H9 (cell line): ENCODE data around the gene EDIL3. TPM values are rescaled to one million over a fixed set of nuclear protein-coding genes. Genes with fewer than 3 reads are reported as not detected.
A peak's percentile ranks its signal among the peaks of the same experiment; 100 is the strongest.

Experiments used
- DNase-seq: peaks from one replicate; pipeline ENCODE4 v3.0.0-alpha.2; 2017
- H2AFZ ChIP-seq: one replicate; pipeline ENCODE4 v1.6.1; 2013; ENCODE audit warnings: mild to moderate bottlenecking, low read length, control low read depth, moderate library complexity
- H2AK5ac ChIP-seq: 2 replicates; pipeline ENCODE4 v1.6.1; 2013; ENCODE audit warnings: low read length, control low read depth, mixed read lengths; ENCODE audit not compliant: insufficient read length
- H2BK120ac ChIP-seq: one replicate; pipeline ENCODE4 v1.6.1; 2013; ENCODE audit warnings: low read depth, mild to moderate bottlenecking, low read length, control low read depth, inconsistent platforms; ENCODE audit not compliant: poor library complexity, severe bottlenecking
- H2BK12ac ChIP-seq: 2 replicates; pipeline ENCODE4 v1.6.1; 2013; ENCODE audit warnings: low read length, control low read depth, mixed read lengths, low read depth; ENCODE audit not compliant: insufficient read length
- H2BK15ac ChIP-seq: 2 replicates; pipeline ENCODE4 v1.6.1; 2013; ENCODE audit warnings: low read depth, low read length, control low read depth
- H2BK20ac ChIP-seq: one replicate; pipeline ENCODE4 v1.6.1; 2013; ENCODE audit warnings: low read depth, mild to moderate bottlenecking, low read length, control low read depth, inconsistent platforms; ENCODE audit not compliant: poor library complexity, severe bottlenecking
- H2BK5ac ChIP-seq: 2 replicates; pipeline ENCODE4 v1.6.1; 2013; ENCODE audit warnings: low read length, control low read depth, mixed read lengths; ENCODE audit not compliant: insufficient read length
- H3K14ac ChIP-seq: 2 replicates; pipeline ENCODE4 v1.6.1; 2013; ENCODE audit warnings: low read length, control low read depth; ENCODE audit not compliant: insufficient read depth
- H3K18ac ChIP-seq: 2 replicates; pipeline ENCODE4 v1.6.1; 2013; ENCODE audit warnings: low read depth, mild to moderate bottlenecking, mixed read lengths, low read length, control low read depth; ENCODE audit not compliant: insufficient read length
- H3K23ac ChIP-seq: 2 replicates; pipeline ENCODE4 v1.6.1; 2013; ENCODE audit warnings: low read length, control low read depth, mixed read lengths, low read depth; ENCODE audit not compliant: insufficient read length
- H3K23me2 ChIP-seq: 2 replicates; pipeline ENCODE4 v1.6.1; 2013; ENCODE audit warnings: low read depth, mild to moderate bottlenecking, mixed read lengths, low read length, control low read depth; ENCODE audit not compliant: insufficient read length, poor library complexity, severe bottlenecking
- H3K27ac ChIP-seq: 2 replicates; pipeline ENCODE4 v1.5.1; 2013; ENCODE audit warnings: low read length, control low read depth, mixed read lengths, low read depth; ENCODE audit not compliant: insufficient read length
- H3K27me3 ChIP-seq: 2 replicates; pipeline ENCODE4 v1.6.1; 2013; ENCODE audit warnings: low read length, control low read depth, inconsistent platforms; ENCODE audit not compliant: insufficient read depth
- H3K4ac ChIP-seq: 2 replicates; pipeline ENCODE4 v1.6.1; 2013; ENCODE audit warnings: low read depth, mild to moderate bottlenecking, control low read depth, inconsistent platforms, low read length, moderate library complexity
- H3K4me1 ChIP-seq: 2 replicates; pipeline ENCODE4 v1.6.1; 2013; ENCODE audit warnings: low read length, control low read depth, inconsistent platforms; ENCODE audit not compliant: insufficient read depth
- H3K4me2 ChIP-seq: 2 replicates; pipeline ENCODE4 v1.6.1; 2013; ENCODE audit warnings: low read length, control low read depth, mixed read lengths; ENCODE audit not compliant: insufficient read length, insufficient read depth
- H3K56ac ChIP-seq: 2 replicates; pipeline ENCODE4 v1.6.1; 2013; ENCODE audit warnings: low read depth, mild to moderate bottlenecking, mixed read lengths, low read length, control low read depth; ENCODE audit not compliant: insufficient read length
- H3K79me1 ChIP-seq: 2 replicates; pipeline ENCODE4 v1.6.1; 2013; ENCODE audit warnings: low read depth, mild to moderate bottlenecking, moderate library complexity, low read length, control low read depth, inconsistent platforms; ENCODE audit not compliant: insufficient read depth, poor library complexity, severe bottlenecking
- H3K79me2 ChIP-seq: 2 replicates; pipeline ENCODE4 v1.6.1; 2013; ENCODE audit warnings: low read length, control low read depth, inconsistent platforms; ENCODE audit not compliant: insufficient read depth
- H3K9ac ChIP-seq: 2 replicates; pipeline ENCODE4 v1.6.1; 2013; ENCODE audit warnings: low read length, control low read depth, mixed read lengths; ENCODE audit not compliant: insufficient read length; ENCODE audit errors: extremely low read depth
- H3K9me3 ChIP-seq: one replicate; pipeline ENCODE4 v1.6.1; 2013; ENCODE audit warnings: low read depth, low read length, inconsistent platforms; ENCODE audit not compliant: control insufficient read depth
- H3T11ph ChIP-seq: one replicate; pipeline ENCODE4 v1.6.1; 2013; ENCODE audit warnings: mild to moderate bottlenecking, low read length, control low read depth, inconsistent platforms
- H4K20me1 ChIP-seq: one replicate; pipeline ENCODE4 v1.6.1; 2013; ENCODE audit not compliant: control insufficient read depth, insufficient read length, insufficient read depth
- H4K5ac ChIP-seq: 2 replicates; pipeline ENCODE4 v1.6.1; 2013; ENCODE audit warnings: low read depth, mild to moderate bottlenecking, mixed read lengths, low read length, control low read depth; ENCODE audit not compliant: insufficient read length
- H4K8ac ChIP-seq: replicated peaks from 2 replicates; pipeline ENCODE4 v1.6.1; 2013; ENCODE audit warnings: low read length, control low read depth, mixed read lengths, low read depth; ENCODE audit not compliant: insufficient read length
- H4K91ac ChIP-seq: 2 replicates; pipeline ENCODE4 v1.6.1; 2013; ENCODE audit warnings: low read depth, mild to moderate bottlenecking, moderate library complexity, mixed read lengths, low read length, control low read depth; ENCODE audit not compliant: insufficient read length
- H3K27ac Mint-ChIP-seq, 3 experiments: 2 replicates in 2 of 3; 3 replicates in 1 of 3; pipeline ENCODE4 v1.8.0; 2020 to 2021; ENCODE audit warnings: mixed read lengths in 3 of 3, mild to moderate bottlenecking in 1 of 3, moderate library complexity in 1 of 3
- H3K27me3 Mint-ChIP-seq: 2 replicates; pipeline ENCODE4 v1.8.0; 2021; ENCODE audit warnings: low read depth, mild to moderate bottlenecking, moderate library complexity, mixed read lengths
- H3K36me3 Mint-ChIP-seq, 3 experiments: 2 replicates in 2 of 3; 3 replicates in 1 of 3; pipeline ENCODE4 v1.8.0; 2020 to 2021; ENCODE audit warnings: low read depth in 3 of 3, mixed read lengths in 3 of 3; ENCODE audit not compliant: insufficient read depth in 1 of 3
- H3K4me1 Mint-ChIP-seq, 2 experiments: 2 replicates each; pipeline ENCODE4 v1.8.0; 2020; ENCODE audit warnings: mixed read lengths in 2 of 2
- H3K4me3 Mint-ChIP-seq, 2 experiments: 2 replicates in 1 of 2; 3 replicates in 1 of 2; pipeline ENCODE4 v1.8.0; 2020 to 2021; ENCODE audit warnings: mild to moderate bottlenecking in 2 of 2, mixed read lengths in 2 of 2, moderate library complexity in 1 of 2
- H3K9me3 Mint-ChIP-seq, 2 experiments: 2 replicates in 1 of 2; 3 replicates in 1 of 2; pipeline ENCODE4 v1.8.0; 2020; ENCODE audit warnings: mild to moderate bottlenecking in 2 of 2, mixed read lengths in 2 of 2, moderate library complexity in 1 of 2
- CTCF ChIP-seq: fragments of 200-600 bp; sonication (generic); conservative IDR thresholded peaks from 3 replicates; pipeline ENCODE4 v1.8.0; 2021; ENCODE audit warnings: antibody characterized with exemption, mild to moderate bottlenecking
- WGBS: extraction: QIAGEN DNeasy Blood & Tissue Kit; methylation state at CpG from one replicate; pipeline ENCODE4 v1.1.7; 2013; ENCODE audit warnings: missing lambda C conversion rate, low lambda C conversion rate, mixed read lengths; ENCODE audit not compliant: insufficient read length; ENCODE audit errors: extremely low coverage; 5-methylcytosine and 5-hydroxymethylcytosine counted together
- total RNA-seq: library from RNA; stranded (reverse); gene quantifications from 2 replicates; pipeline ENCODE4 v1.2.1, GENCODE V29; 2021

Gene EDIL3
- total RNA-seq, 1 experiment from 2014 or later: 61.9 TPM

- Histone ChIP-seq H3K14ac (no peak overlapping the region), H2AFZ (no peak overlapping the region), H3K4me1 (peaks cover 10% of the 10 kb centered on the region), H3K9me3 (no peaks in the 10 kb centered on the region), H4K8ac (no peak overlapping the region), H3K4ac (no peak overlapping the region), H4K20me1 (no peaks in the 10 kb centered on the region), H4K5ac (no peak overlapping the region), H3K23ac (no peak overlapping the region), H3K56ac (no peak overlapping the region), H3K27me3 (no peaks in the 10 kb centered on the region), H3K23me2 (no peaks in the 10 kb centered on the region), H4K91ac (no peak overlapping the region), H2BK5ac (no peak overlapping the region), H2BK12ac (no peak overlapping the region), H3K27ac (peak overlapping the region; percentile 59), H3K4me2 (no peak overlapping the region), H3K9ac (no peak overlapping the region), H2BK120ac (no peak overlapping the region), H2BK15ac (no peak overlapping the region), H3K18ac (no peak overlapping the region), H3K79me2 (peaks cover 2% of the 10 kb centered on the region; the same call in 1 of the 2 replicates), H2AK5ac (no peak overlapping the region), H2BK20ac (no peak overlapping the region), H3K79me1 (peaks cover 3% of the 10 kb centered on the region), H3T11ph (no peak overlapping the region)
- Mint-ChIP-seq H3K4me1 (peaks cover 20 to 25% of the 10 kb centered on the region in 2 experiments), H3K4me3 (no peak overlapping the region; a peak in 1 of 5 replicates), H3K27ac (peak overlapping the region; percentile 73 to 83 (median 78); a peak in 6 of 7 replicates), H3K36me3 (peaks cover 0 to 2% (median 0%) of the 10 kb centered on the region in 3 experiments; a peak in 2 of 7 replicates), H3K27me3 (no peaks in the 10 kb centered on the region), H3K9me3 (no peaks in the 10 kb centered on the region)
- no peak for TF ChIP-seq CTCF
- DNase-seq: no peak
- WGBS: no CpG with 5 or more reads among the region's 3 CpGs
Observed at GRCh38 chr5:84265739-84266550, 118.7 kb downstream of the EDIL3 start.
